Suprapubic skin (tissue), 4 donors: ENCODE results near the gene PHKG2.

Experiments
- CTCF ChIP-seq, 2 donors: fragments of 200-600 bp in 1 of 2; fragments of 450-650 bp in 1 of 2; sonication (generic) in 1 of 2; IDR thresholded peaks; one replicate each; pipeline ENCODE4 v1.5.1; 2016 to 2019; ENCODE audit warnings: antibody characterized with exemption in 2 of 2, mild to moderate bottlenecking in 1 of 2, moderate library complexity in 1 of 2
- EP300 ChIP-seq: sonication (generic); formaldehyde crosslinking; IDR thresholded peaks from one replicate; pipeline ENCODE4 v1.6.1; 2017; ENCODE audit warnings: antibody characterized with exemption
- POLR2A ChIP-seq, 2 donors: fragments of 450-650 bp; IDR thresholded peaks; one replicate each; pipeline ENCODE4 v1.6.1; 2017; ENCODE audit warnings: antibody characterized with exemption in 2 of 2, mild to moderate bottlenecking in 2 of 2, moderate library complexity in 2 of 2
- POLR2AphosphoS5 ChIP-seq, 3 donors: sonication (generic); formaldehyde crosslinking; IDR thresholded peaks; one replicate each; pipeline ENCODE4 v1.6.1; 2017; ENCODE audit warnings: antibody characterized with exemption in 3 of 3

GRCh38 chr16:30728899-30729672 is 19.1 kb upstream of the PHKG2 start:
- TF ChIP-seq CTCF (IDR thresholded peaks at IDR 0.05) (no peak), POLR2A (IDR thresholded peaks at IDR 0.05) (no peak), EP300 (no peak), POLR2AphosphoS5 (IDR thresholded peaks at IDR 0.05) (no peak)
